Measurements from ENCODE around the gene DOCK1. TPM values are rescaled to one million over a fixed set of nuclear protein-coding genes. Genes with fewer than 3 reads are reported as not detected.

Gene DOCK1
- total RNA-seq, 4 donors from 2014 or later, result 4.3 to 6.0 (median 4.8) TPM

DNA sequence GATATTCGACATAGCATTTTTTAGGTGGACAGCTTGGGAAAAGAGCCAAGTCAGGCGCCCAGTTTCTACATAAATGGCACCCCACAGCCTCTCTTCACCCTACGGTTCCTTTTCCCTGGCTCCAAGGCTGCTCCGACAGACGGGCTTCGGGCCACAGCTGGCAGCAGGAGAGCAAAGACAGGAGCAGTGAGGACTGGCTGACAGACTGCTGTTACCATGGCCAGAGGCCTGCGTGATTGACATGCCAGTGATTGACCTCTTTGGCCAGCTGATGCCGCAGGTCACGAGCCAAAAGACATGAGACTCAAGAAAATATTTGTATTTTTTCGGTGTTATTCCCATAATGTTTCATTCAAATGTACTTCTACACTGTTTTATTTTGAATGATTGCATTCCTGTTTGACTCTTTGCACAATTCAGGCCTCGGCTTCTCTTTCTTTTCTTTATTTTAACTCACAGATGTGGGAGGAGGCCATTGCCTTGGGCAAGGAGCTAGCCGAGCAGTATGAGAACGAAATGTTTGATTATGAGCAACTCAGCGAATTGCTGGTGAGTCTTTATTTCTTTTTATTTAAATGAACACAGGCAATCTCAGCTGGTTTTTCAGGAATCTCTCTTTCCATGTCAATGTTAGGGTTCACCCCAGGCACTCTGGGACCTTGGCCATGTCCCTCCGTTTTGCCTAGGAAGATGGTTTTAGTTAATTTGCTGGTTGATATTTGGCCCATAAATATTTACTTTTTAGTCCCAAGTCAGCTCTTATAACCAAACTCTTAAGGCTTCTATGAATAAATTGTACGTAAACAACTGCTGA is 497.6 kb downstream of the DOCK1 start:
- in situ Hi-C loops (cut with MboI; ENCODE audit: low sequenced_read_pairs in 4 of 4), result no loop called here

GRCh38 chr10:127405221-127405620 is 500.0 kb downstream of the DOCK1 start:
- in situ Hi-C loops (cut with MboI; ENCODE audit: low sequenced_read_pairs in 4 of 4), result no loop called here
- intact Hi-C loops (cut with DNase I; ENCODE audit: low total_unique reads), result no loop called here
- Histone ChIP-seq H3K36me3 (no peaks in the 10 kb centered on the region), H3K4me3 (no peak overlapping the region), H3K9me3 (no peaks in the 10 kb centered on the region), H3K27me3 (no peaks in the 10 kb centered on the region), H3K4me1 (no peaks in the 10 kb centered on the region), H3K27ac (no peak overlapping the region)
- TF ChIP-seq POLR2A (IDR thresholded peaks at IDR 0.05), result no peak
- TF ChIP-seq, protein P1, sequence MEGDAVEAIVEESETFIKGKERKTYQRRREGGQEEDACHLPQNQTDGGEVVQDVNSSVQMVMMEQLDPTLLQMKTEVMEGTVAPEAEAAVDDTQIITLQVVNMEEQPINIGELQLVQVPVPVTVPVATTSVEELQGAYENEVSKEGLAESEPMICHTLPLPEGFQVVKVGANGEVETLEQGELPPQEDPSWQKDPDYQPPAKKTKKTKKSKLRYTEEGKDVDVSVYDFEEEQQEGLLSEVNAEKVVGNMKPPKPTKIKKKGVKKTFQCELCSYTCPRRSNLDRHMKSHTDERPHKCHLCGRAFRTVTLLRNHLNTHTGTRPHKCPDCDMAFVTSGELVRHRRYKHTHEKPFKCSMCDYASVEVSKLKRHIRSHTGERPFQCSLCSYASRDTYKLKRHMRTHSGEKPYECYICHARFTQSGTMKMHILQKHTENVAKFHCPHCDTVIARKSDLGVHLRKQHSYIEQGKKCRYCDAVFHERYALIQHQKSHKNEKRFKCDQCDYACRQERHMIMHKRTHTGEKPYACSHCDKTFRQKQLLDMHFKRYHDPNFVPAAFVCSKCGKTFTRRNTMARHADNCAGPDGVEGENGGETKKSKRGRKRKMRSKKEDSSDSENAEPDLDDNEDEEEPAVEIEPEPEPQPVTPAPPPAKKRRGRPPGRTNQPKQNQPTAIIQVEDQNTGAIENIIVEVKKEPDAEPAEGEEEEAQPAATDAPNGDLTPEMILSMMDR (IDR thresholded peaks at IDR 0.05 in 4 of 5, conservative IDR thresholded peaks at IDR 0.05 in 1 of 5), result no peak
- no peak for DNase-seq
- no peak for ATAC-seq

More for the DNA sequence above, 497.6 kb downstream of the DOCK1 start:
- Histone ChIP-seq H3K9me3 (no peaks in the 10 kb centered on the region), H3K27ac (no peak overlapping the region), H3K27me3 (no peaks in the 10 kb centered on the region), H3K36me3 (no peaks in the 10 kb centered on the region), H3K4me1 (no peaks in the 10 kb centered on the region), H3K4me3 (no peak overlapping the region)
- intact Hi-C loops (cut with DNase I; ENCODE audit: low total_unique reads), result no loop called here
- ATAC-seq (no peak), DNase-seq (no peak)
- TF ChIP-seq, protein P1 (IDR thresholded peaks at IDR 0.05 in 4 of 5, conservative IDR thresholded peaks at IDR 0.05 in 1 of 5), result no peak
- no peak for TF ChIP-seq POLR2A (IDR thresholded peaks at IDR 0.05)

GRCh38 chr10:127406018-127406550 is 500.9 kb downstream of the DOCK1 start:
- Histone ChIP-seq H3K27me3 (no peaks in the 10 kb centered on the region), H3K4me1 (no peaks in the 10 kb centered on the region), H3K36me3 (no peaks in the 10 kb centered on the region), H3K4me3 (no peak overlapping the region), H3K9me3 (no peaks in the 10 kb centered on the region), H3K27ac (no peak overlapping the region)
- TF ChIP-seq, protein P1 (IDR thresholded peaks at IDR 0.05 in 4 of 5, conservative IDR thresholded peaks at IDR 0.05 in 1 of 5), result no peak
- TF ChIP-seq POLR2A (IDR thresholded peaks at IDR 0.05), result no peak
- ATAC-seq (no peak), DNase-seq (no peak)
- intact Hi-C loops (cut with DNase I; ENCODE audit: low total_unique reads) (no loop called here), in situ Hi-C loops (cut with MboI; ENCODE audit: low sequenced_read_pairs in 4 of 4) (no loop called here)

DNA sequence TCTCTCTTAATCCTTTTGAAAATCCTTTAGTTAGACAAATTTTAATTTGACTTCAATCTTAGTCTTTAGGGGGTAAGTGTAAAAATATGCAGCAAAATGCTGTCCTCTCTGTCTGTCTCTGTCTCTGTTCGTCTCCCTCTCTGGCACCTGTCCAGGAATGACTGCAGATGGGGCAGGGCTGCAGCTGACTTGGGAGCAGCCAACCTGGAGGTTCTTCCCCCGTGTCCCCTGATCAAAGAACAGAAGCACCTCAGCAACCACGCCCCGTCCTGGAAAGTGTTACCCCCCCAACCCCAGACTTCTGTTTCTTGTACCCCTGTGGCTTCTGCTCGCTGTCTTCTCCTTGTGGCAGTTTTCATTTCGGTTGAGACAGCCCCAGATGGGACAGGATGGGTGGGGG is 502.3 kb downstream of the DOCK1 start:
- in situ Hi-C loops (cut with MboI; ENCODE audit: low sequenced_read_pairs in 4 of 4), result no loop called here
- intact Hi-C loops (cut with DNase I; ENCODE audit: low total_unique reads), result no loop called here
- H3K36me3 ChIP-seq, result no peaks in the 10 kb centered on the region
- no peak overlapping the region for H3K27ac ChIP-seq
- TF ChIP-seq, protein P1 (IDR thresholded peaks at IDR 0.05 in 4 of 5, conservative IDR thresholded peaks at IDR 0.05 in 1 of 5), result no peak
- no peak for TF ChIP-seq POLR2A (IDR thresholded peaks at IDR 0.05)
- no peak for DNase-seq
- H3K4me1 ChIP-seq, result no peaks in the 10 kb centered on the region
- H3K9me3 ChIP-seq, result no peaks in the 10 kb centered on the region
- H3K27me3 ChIP-seq, result no peaks in the 10 kb centered on the region
- no peak for ATAC-seq
- no peak overlapping the region for H3K4me3 ChIP-seq

Measured in gastrocnemius medialis (tissue), 4 donors.